GM23338 (cell line): ENCODE measurements around the gene PKHD1. TPM values are rescaled to one million over a fixed set of nuclear protein-coding genes. Genes with fewer than 3 reads are reported as not detected.

Experiments used
- ATAC-seq: fragments of 200-7000 bp; cut with Tn5 transposase; 3 replicates; pipeline ENCODE4 v1.9.1; 2020
- DNase-seq: peaks from one replicate; pipeline ENCODE4 v3.0.0-alpha.2; 2015; ENCODE audit warnings: low spot score
- H2AFZ ChIP-seq: fragments of 200-600 bp; sonication (generic); 2 replicates; pipeline ENCODE4 v1.8.0; 2016; ENCODE audit warnings: antibody characterized with exemption, mild to moderate bottlenecking, moderate library complexity
- H3F3A ChIP-seq: fragments of 200-600 bp; sonication (generic); replicated peaks from 2 replicates; pipeline ENCODE4 v1.8.0; 2017; ENCODE audit warnings: antibody characterized with exemption, mixed run types, low read depth
- H3K27ac ChIP-seq: fragments of 200-600 bp; sonication (generic); 2 replicates; pipeline ENCODE4 v1.6.1; 2016; ENCODE audit warnings: low read depth
- H3K27me3 ChIP-seq: fragments of 200-600 bp; sonication (generic); 2 replicates; pipeline ENCODE4 v1.8.0; 2016; ENCODE audit warnings: mild to moderate bottlenecking, mixed run types, moderate library complexity; ENCODE audit not compliant: insufficient read depth
- H3K36me3 ChIP-seq: fragments of 200-600 bp; sonication (generic); 2 replicates; pipeline ENCODE4 v1.8.0; 2016; ENCODE audit warnings: mild to moderate bottlenecking; ENCODE audit not compliant: insufficient read depth
- H3K4me1 ChIP-seq: fragments of 200-600 bp; sonication (generic); 2 replicates; pipeline ENCODE4 v1.8.0; 2016; ENCODE audit warnings: mild to moderate bottlenecking, moderate library complexity; ENCODE audit not compliant: insufficient read depth
- H3K4me2 ChIP-seq: fragments of 200-600 bp; sonication (generic); 2 replicates; pipeline ENCODE4 v1.7.1; 2017; ENCODE audit warnings: mixed run types
- H3K4me3 ChIP-seq: fragments of 200-600 bp; sonication (generic); 2 replicates; pipeline ENCODE4 v1.6.1; 2016; ENCODE audit warnings: mixed run types
- H3K79me2 ChIP-seq: fragments of 200-600 bp; sonication (generic); replicated peaks from 2 replicates; pipeline ENCODE4 v1.8.0; 2017; ENCODE audit warnings: mild to moderate bottlenecking; ENCODE audit not compliant: insufficient read depth
- H3K9me2 ChIP-seq: fragments of 200-600 bp; sonication (generic); 2 replicates; pipeline ENCODE4 v1.8.0; 2017; ENCODE audit not compliant: insufficient read depth
- H4K20me1 ChIP-seq: fragments of 200-600 bp; sonication (generic); replicated peaks from 2 replicates; pipeline ENCODE4 v1.8.0; 2017; ENCODE audit warnings: mild to moderate bottlenecking; ENCODE audit not compliant: insufficient read depth
- H3K27ac Mint-ChIP-seq: 2 replicates; pipeline ENCODE4 v1.8.0; 2020; ENCODE audit warnings: inconsistent platforms, mild to moderate bottlenecking, moderate library complexity, mixed read lengths
- H3K27me3 Mint-ChIP-seq: 3 replicates; pipeline ENCODE4 v1.8.0; 2022; ENCODE audit warnings: low read depth, mild to moderate bottlenecking, moderate library complexity, mixed read lengths, inconsistent platforms; ENCODE audit not compliant: insufficient read depth, poor library complexity
- H3K36me3 Mint-ChIP-seq: 3 replicates; pipeline ENCODE4 v1.8.0; 2021; ENCODE audit warnings: low read depth, mild to moderate bottlenecking, inconsistent platforms, moderate library complexity, mixed read lengths
- H3K4me1 Mint-ChIP-seq: 3 replicates; pipeline ENCODE4 v1.8.0; 2020; ENCODE audit warnings: mild to moderate bottlenecking, inconsistent platforms, mixed read lengths
- H3K4me3 Mint-ChIP-seq: 3 replicates; pipeline ENCODE4 v1.8.0; 2021; ENCODE audit warnings: moderate library complexity, mild to moderate bottlenecking, inconsistent platforms, mixed read lengths
- H3K9me3 Mint-ChIP-seq: 3 replicates; pipeline ENCODE4 v1.8.0; 2020; ENCODE audit warnings: moderate library complexity, mild to moderate bottlenecking, inconsistent platforms, mixed read lengths
- CREB1 ChIP-seq: fragments of 250-450 bp; sonication (Bioruptor Pico); IDR thresholded peaks from 2 replicates; pipeline ENCODE4 v1.5.0; 2020; ENCODE audit warnings: low read depth, mild to moderate bottlenecking, moderate library complexity
- CTCF ChIP-seq, 2 experiments: fragments of 200-600 bp in 1 of 2; sonication (generic) in 1 of 2; conservative IDR thresholded peaks; 2 replicates each; pipeline versions ENCODE4 v1.5.1 to v1.6.1; 2016 to 2017; ENCODE audit warnings: antibody characterized with exemption in 2 of 2, low read depth in 2 of 2, mild to moderate bottlenecking in 2 of 2, moderate library complexity in 1 of 2
- EZH2 ChIP-seq: fragments of 200-600 bp; sonication (generic); IDR thresholded peaks from one replicate; pipeline ENCODE4 v1.8.0; 2017; ENCODE audit warnings: antibody characterized with exemption, mild to moderate bottlenecking, low read depth; ENCODE audit not compliant: unreplicated experiment
- JUNB ChIP-seq: IDR thresholded peaks from one replicate; pipeline ENCODE4 v1.6.1; 2016; ENCODE audit warnings: antibody characterized with exemption; ENCODE audit not compliant: unreplicated experiment
- NANOG ChIP-seq: IDR thresholded peaks from 2 replicates; pipeline ENCODE4 v1.6.1; 2016; ENCODE audit warnings: antibody characterized with exemption, borderline replicate concordance
- POLR2AphosphoS5 ChIP-seq: IDR thresholded peaks from 2 replicates; pipeline ENCODE4 v1.6.1; 2016; ENCODE audit warnings: antibody characterized with exemption, low read depth
- REST ChIP-seq: IDR thresholded peaks from one replicate; pipeline ENCODE4 v1.6.1; 2018; ENCODE audit warnings: antibody characterized with exemption; ENCODE audit not compliant: unreplicated experiment
- STAT1 ChIP-seq: IDR thresholded peaks from one replicate; pipeline ENCODE4 v1.6.1; 2016; ENCODE audit warnings: antibody characterized with exemption; ENCODE audit not compliant: unreplicated experiment
- ZNF114 ChIP-seq: fragments of 250-450 bp; sonication (Bioruptor Pico); IDR thresholded peaks from 2 replicates; pipeline ENCODE4 v1.5.0; 2020; ENCODE audit warnings: mild to moderate bottlenecking, moderate library complexity
- ZNF331 ChIP-seq: fragments of 250-450 bp; sonication (Bioruptor Pico); IDR thresholded peaks from 2 replicates; pipeline ENCODE4 v1.5.0; 2020; ENCODE audit warnings: low read depth, mild to moderate bottlenecking, moderate library complexity
- ZNF462 ChIP-seq: fragments of 250-450 bp; sonication (Bioruptor Pico); IDR thresholded peaks from 2 replicates; pipeline ENCODE4 v1.5.0; 2020; ENCODE audit warnings: mild to moderate bottlenecking, moderate library complexity
- polyA plus RNA-seq: library from polyadenylated mRNA; unstranded; fragments of >200 nt; fragmentation: Nextera tagmentation; extraction: Ambion mirVana; gene quantifications from 2 replicates; pipeline ENCODE4 v1.2.1, GENCODE V29; 2016
- total RNA-seq: library from RNA; depleted of rRNA; stranded (reverse); fragments of >200 nt; shearing (Covaris generic); gene quantifications from 2 replicates; pipeline ENCODE4 v1.2.3, GENCODE V29; 2014

Gene PKHD1
- total and polyA plus RNA-seq, 2 experiments from 2014 or later: 0.03 to 0.07 TPM

- TF ChIP-seq REST (no peak), JUNB (no peak), EZH2 (no peak), ZNF462 (CRISPR knock-in tag) (no peak), ZNF114 (CRISPR knock-in tag) (no peak)
Observed at GRCh38 chr6:52103623-52104022, 16.2 kb upstream of the PKHD1 start (continued).

GRCh38 chr6:52102405-52102804, 15.0 kb upstream of the PKHD1 start:
- Histone ChIP-seq H3K4me1 (peaks cover 3% of the 10 kb centered on the region; the same call in 1 of the 2 replicates), H3K4me2 (no peak overlapping the region), H3F3A (no peaks in the 10 kb centered on the region), H2AFZ (no peak overlapping the region), H4K20me1 (no peaks in the 10 kb centered on the region), H3K4me3 (no peak overlapping the region), H3K9me2 (0 out of 2 replicates have a peak, but pooled peaks cover 15% of the 10 kb centered on the region), H3K27me3 (no peaks in the 10 kb centered on the region), H3K27ac (no peak overlapping the region), H3K36me3 (no peaks in the 10 kb centered on the region), H3K79me2 (no peaks in the 10 kb centered on the region)
- Mint-ChIP-seq H3K9me3 (peaks cover 8% of the 10 kb centered on the region), H3K27ac (no peak overlapping the region), H3K27me3 (no peaks in the 10 kb centered on the region), H3K36me3 (peaks cover 6% of the 10 kb centered on the region), H3K4me3 (no peak overlapping the region), H3K4me1 (peaks cover 7% of the 10 kb centered on the region; the same call in 1 of the 3 replicates)
- ATAC-seq (no peak), DNase-seq (no peak)
- TF ChIP-seq POLR2AphosphoS5 (no peak), CTCF (conservative IDR thresholded peaks at IDR 0.05; ENCODE audit: low read depth in 2 of 2) (no peak), CREB1 (CRISPR knock-in tag) (no peak), ZNF331 (no peak), STAT1 (no peak), NANOG (no peak)
